Activated T-helper 1 cell treated with Interleukin-2 at 50 U/mL for 16 hours (primary cell): Measurements from ENCODE around the gene GPR84.

Experiments
- DNase-seq: peaks from one replicate; pipeline ENCODE4 v3.0.0-alpha.2; 2020; ENCODE audit warnings: low read depth

GPR84 gene

GRCh38 chr12:54392485-54393206 lies 28.4 kb upstream of the GPR84 start:
- no peak for DNase-seq

- peak; percentile 54 for DNase-seq
Measured at GRCh38 chr12:54390668-54391551, 26.6 kb upstream of the GPR84 start.

GRCh38 chr12:54390176-54390667 lies 25.9 kb upstream of the GPR84 start:
- DNase-seq = no peak

GRCh38 chr12:54389607-54390175 lies 25.4 kb upstream of the GPR84 start:
- no peak for DNase-seq

GRCh38 chr12:54389134-54389508 lies 24.8 kb upstream of the GPR84 start:
- no peak for DNase-seq

GRCh38 chr12:54388237-54389133 lies 24.2 kb upstream of the GPR84 start:
- no peak for DNase-seq

DNA sequence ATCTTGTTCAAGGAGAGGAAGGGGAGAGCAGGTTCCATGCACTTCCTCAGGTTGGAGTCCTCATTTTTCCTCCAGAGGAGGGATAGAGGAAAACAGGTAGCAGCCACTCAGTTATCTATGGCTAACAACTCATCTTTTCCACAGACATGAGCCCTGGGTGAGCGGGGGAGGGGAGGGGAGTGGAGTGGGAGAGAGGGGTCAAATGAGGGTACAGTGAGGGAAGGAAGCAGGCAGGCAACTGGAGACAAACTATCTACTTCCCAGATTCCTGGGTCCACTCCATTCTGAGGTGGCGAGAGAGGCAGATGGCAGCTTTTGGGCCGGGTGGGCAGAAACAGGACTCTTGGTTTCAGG lies 22.8 kb upstream of the GPR84 start:
- no peak for DNase-seq

- no peak for DNase-seq
Measured at GRCh38 chr12:54386403-54387113, 22.3 kb upstream of the GPR84 start.

- no peak for DNase-seq
Measured at GRCh38 chr12:54385251-54385914, 21.1 kb upstream of the GPR84 start.

DNA sequence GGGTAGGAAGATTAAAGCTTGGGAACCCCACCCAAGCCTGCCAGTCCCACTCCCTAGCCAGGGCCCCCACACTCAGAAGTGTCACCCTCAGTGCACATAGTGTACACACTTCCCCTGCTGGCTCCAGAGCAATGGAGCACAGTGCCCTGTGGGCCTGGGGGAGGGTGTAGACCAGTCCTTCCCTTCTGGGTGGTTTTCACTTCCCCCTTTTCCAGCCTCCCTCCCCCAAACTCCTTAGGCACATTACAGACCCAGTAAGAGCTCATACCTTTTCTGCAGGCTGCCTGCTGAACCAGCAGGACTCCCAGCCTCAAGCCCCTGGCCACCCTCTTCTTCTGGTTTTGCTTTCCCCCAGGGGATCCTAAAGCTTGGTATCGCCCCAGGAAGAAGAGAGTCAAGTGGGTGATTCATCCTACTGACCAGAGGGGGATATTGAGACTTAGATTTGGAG lies 20.3 kb upstream of the GPR84 start, which contains the start of gene ZNF385A:
TSS of gene ZNF385A (minus strand) at position 143 of the 451 bp plus-strand sequence. CDS start 219 bp downstream, outside the sequence.
- DNase-seq = no peak

DNA sequence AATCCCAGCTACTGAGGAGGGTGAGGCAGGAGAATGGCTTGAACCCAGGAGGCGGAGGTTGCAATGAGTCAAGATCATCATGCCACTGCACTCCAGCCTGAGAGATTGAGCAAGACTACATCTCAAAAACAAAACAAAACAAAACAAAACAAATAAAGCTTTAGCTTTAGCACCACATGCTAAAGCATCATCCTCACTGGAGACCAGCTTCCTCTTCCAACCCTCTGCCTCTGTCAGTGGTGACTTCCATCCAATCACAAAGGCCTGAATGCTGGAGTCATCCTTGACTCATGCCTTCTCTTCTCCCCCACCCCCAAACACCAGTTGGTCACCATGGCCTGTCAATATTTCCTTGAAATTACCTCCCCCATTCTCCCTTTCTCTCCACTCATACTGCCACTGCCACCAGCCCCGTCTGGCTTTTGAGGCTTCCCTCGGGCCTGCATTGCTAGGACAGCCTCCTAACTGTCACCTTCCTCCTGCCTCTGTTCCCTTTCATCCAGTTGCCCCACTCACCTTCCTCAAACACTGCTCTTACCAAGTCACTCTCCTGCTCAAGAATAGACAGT lies 18.8 kb upstream of the GPR84 start:
- DNase-seq = no peak

DNA sequence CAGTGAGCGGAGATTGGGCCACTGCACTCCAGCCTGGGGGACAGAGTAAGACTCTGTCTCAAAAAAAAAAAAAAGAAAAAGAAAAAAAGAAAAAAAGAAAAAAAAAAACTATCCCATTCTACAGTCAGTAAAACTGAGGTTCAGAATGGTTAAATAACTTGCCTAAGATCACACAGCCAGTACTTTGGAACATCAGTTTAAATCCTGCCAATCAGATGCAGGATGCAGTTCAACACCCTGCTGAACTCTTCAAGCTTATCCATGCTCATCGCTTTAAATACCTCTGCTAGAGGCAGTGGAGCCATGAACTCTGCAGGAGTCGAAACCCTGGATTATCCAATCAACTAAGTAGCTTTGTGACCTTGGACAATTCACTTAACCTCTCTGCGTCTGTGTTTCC lies 16.9 kb upstream of the GPR84 start:
- DNase-seq = no peak

GRCh38 chr12:54379398-54380201 lies 15.3 kb upstream of the GPR84 start:
- peak; percentile 80 for DNase-seq

DNA sequence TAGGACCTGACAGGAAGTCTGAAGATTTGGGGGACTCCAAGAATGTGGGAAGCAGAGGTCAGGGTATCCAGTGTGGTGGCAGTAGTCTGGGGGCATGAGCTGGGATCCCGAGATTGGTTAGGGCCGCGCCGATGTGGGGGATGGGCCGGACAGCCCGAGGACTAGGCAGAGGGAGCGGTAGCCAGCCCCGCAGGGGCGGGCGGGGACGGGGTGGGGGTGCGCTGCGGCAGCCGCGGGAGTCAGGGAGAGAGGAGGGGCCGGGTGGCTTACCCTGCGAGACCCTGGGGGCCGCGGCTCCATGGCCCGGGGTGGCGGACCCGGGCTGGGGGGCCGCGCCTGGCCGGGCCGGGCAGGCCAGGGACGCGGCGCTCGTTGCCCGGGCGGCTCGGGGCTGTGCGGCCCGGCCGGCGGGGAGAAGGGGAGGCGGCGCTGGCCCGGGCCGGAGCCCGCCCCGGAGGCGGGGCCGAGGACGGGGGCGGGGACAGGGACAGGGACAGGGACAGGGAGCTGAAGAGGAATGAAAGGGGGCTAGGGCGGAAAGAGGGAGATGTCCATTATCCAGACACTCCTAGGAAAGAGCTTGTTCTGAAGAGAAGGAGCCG lies 14.6 kb upstream of the GPR84 start:
- DNase-seq = no peak

GRCh38 chr12:54377797-54378515 lies 13.7 kb upstream of the GPR84 start:
- no peak for DNase-seq

DNA sequence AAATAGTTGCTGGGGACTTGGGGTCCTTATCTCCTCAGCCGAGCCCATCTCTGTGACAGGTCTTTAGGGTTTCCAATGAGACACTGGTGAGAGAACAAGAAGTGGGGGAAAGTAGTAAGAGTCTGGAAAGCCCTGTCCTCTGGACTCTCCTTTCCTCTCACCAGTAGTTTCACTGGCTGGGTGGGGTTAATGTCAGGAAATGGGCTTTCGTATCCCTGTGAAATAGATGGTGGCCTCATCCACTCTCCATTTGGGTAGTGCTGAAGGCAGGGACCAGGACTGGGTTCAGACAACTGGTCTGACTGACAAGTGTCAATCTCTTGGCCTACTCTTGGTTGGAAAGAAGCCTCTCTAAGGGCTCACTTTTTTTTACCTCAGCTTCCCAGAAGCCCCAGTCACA lies 12.7 kb upstream of the GPR84 start:
- no peak for DNase-seq

- no peak for DNase-seq
Measured at GRCh38 chr12:54376596-54376995, 12.3 kb upstream of the GPR84 start.

GRCh38 chr12:54375259-54375579 lies 10.9 kb upstream of the GPR84 start:
- no peak for DNase-seq
